Measurements from ENCODE around the gene PTAFR.

DNA sequence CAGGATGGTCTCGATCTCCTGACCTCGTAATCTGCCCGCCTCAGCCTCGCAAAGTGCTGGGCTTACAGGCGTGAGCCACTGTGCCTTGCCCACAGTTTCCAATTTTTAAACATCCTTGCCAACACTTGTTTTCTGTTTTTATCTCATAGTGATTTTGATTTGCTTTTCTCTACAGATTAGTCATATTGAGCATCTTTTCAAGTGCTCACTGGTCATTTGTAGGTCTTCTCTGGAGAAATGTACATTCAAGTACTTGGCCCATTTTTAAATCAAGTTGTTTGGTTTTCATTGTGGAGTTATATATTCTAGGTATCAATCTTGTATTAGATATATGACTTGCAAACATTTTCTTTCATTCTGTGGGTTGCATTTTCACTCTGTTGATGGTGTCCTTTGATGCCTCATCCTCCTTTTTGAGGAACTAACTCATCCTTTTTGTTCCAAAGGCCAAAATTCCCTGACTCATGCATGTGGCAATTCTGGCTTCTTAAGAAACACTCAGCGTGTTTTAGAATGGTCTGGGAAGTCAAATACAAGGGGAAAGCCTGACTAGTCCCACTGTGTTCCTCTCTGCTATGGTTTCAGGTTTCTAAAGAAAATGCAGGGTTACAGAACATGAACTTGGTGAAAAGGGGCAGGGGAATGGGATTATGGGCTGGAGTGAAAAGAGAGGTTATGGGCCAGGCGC lies 37.3 kb downstream of the PTAFR start:
- no peak for TF ChIP-seq EZH2 (IDR thresholded peaks at IDR 0.05; ENCODE audit: borderline replicate concordance, insufficient read depth, low read depth, low read length, poor library complexity, severe bottlenecking)
- TF ChIP-seq, protein P1, sequence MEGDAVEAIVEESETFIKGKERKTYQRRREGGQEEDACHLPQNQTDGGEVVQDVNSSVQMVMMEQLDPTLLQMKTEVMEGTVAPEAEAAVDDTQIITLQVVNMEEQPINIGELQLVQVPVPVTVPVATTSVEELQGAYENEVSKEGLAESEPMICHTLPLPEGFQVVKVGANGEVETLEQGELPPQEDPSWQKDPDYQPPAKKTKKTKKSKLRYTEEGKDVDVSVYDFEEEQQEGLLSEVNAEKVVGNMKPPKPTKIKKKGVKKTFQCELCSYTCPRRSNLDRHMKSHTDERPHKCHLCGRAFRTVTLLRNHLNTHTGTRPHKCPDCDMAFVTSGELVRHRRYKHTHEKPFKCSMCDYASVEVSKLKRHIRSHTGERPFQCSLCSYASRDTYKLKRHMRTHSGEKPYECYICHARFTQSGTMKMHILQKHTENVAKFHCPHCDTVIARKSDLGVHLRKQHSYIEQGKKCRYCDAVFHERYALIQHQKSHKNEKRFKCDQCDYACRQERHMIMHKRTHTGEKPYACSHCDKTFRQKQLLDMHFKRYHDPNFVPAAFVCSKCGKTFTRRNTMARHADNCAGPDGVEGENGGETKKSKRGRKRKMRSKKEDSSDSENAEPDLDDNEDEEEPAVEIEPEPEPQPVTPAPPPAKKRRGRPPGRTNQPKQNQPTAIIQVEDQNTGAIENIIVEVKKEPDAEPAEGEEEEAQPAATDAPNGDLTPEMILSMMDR (IDR thresholded peaks at IDR 0.05): no peak

Data from B cell (primary cell).